Neutrophil (primary cell): ENCODE measurements around the gene PANK4.

Experiments used
- H3K27ac ChIP-seq: fragments of 200-600 bp; sonication (generic); 2 replicates; pipeline ENCODE4 v1.5.1; 2016; ENCODE audit warnings: mild to moderate bottlenecking, moderate library complexity
- H3K27me3 ChIP-seq: fragments of 200-600 bp; sonication (generic); 2 replicates; pipeline ENCODE4 v1.6.0; 2016; ENCODE audit warnings: mild to moderate bottlenecking
- H3K36me3 ChIP-seq: fragments of 200-600 bp; sonication (generic); 2 replicates; pipeline ENCODE4 v1.5.1; 2017
- H3K4me1 ChIP-seq, 2 experiments: fragments of 200-600 bp in 1 of 2; sonication (generic) in 1 of 2; 1 replicate in 1 of 2; 2 replicates in 1 of 2; pipeline versions ENCODE4 v1.5.1 to v1.6.1; 2013 to 2016; ENCODE audit warnings: low read depth in 1 of 2, low read length in 1 of 2, mild to moderate bottlenecking in 1 of 2, moderate library complexity in 1 of 2; ENCODE audit not compliant: control insufficient read depth in 1 of 2, insufficient read depth in 1 of 2
- H3K4me3 ChIP-seq, 2 experiments: fragments of 200-600 bp in 1 of 2; sonication (generic) in 1 of 2; 1 replicate in 1 of 2; 2 replicates in 1 of 2; pipeline ENCODE4 v1.5.1; 2013 to 2016; ENCODE audit warnings: low read depth in 1 of 2, low read length in 1 of 2, mild to moderate bottlenecking in 1 of 2, moderate library complexity in 1 of 2
- H3K9me3 ChIP-seq: fragments of 200-600 bp; sonication (generic); 2 replicates; pipeline ENCODE4 v1.5.1; 2016
- CTCF ChIP-seq: fragments of 200-600 bp; sonication (generic); IDR thresholded peaks from 2 replicates; pipeline ENCODE4 v1.5.1; 2016; ENCODE audit warnings: antibody characterized with exemption

The PANK4 gene

GRCh38 chr1:2546515-2547209 is 20.3 kb upstream of the PANK4 start:
- peaks cover 33 to 46% of the 10 kb centered on the region in 2 experiments for H3K4me1 ChIP-seq
- peak; percentile 70 for TF ChIP-seq CTCF
- no peaks in the 10 kb centered on the region for H3K36me3 ChIP-seq
- H3K27ac ChIP-seq: peak overlapping the region; percentile 100
- H3K27me3 ChIP-seq: peaks cover 39% of the 10 kb centered on the region
- no peaks in the 10 kb centered on the region for H3K9me3 ChIP-seq
- H3K4me3 ChIP-seq: peak overlapping the region; percentile 81 to 85

GRCh38 chr1:2545754-2546514 is 19.5 kb upstream of the PANK4 start:
- Histone ChIP-seq H3K27me3 (peaks cover 46% of the 10 kb centered on the region), H3K36me3 (no peaks in the 10 kb centered on the region), H3K27ac (peak overlapping the region; percentile 100), H3K4me1 (peaks cover 33 to 46% of the 10 kb centered on the region in 2 experiments), H3K4me3 (peak overlapping the region; percentile 81 to 85), H3K9me3 (no peaks in the 10 kb centered on the region)
- TF ChIP-seq CTCF: no peak

GRCh38 chr1:2544875-2545640 is 18.7 kb upstream of the PANK4 start:
- Histone ChIP-seq H3K27ac (peak overlapping the region; percentile 100), H3K4me3 (no peak overlapping the region), H3K9me3 (no peaks in the 10 kb centered on the region), H3K36me3 (no peaks in the 10 kb centered on the region), H3K4me1 (peaks cover 32 to 44% of the 10 kb centered on the region in 2 experiments), H3K27me3 (peaks cover 55% of the 10 kb centered on the region)
- TF ChIP-seq CTCF: no peak

- no peaks in the 10 kb centered on the region for H3K9me3 ChIP-seq
- no peaks in the 10 kb centered on the region for H3K36me3 ChIP-seq
- no peak overlapping the region for H3K4me3 ChIP-seq
- no peak overlapping the region for H3K27ac ChIP-seq
- H3K27me3 ChIP-seq: peaks cover 63% of the 10 kb centered on the region
- H3K4me1 ChIP-seq: peaks cover 24 to 37% of the 10 kb centered on the region in 2 experiments
- no peak for TF ChIP-seq CTCF
Observed at GRCh38 chr1:2544093-2544874, 17.9 kb upstream of the PANK4 start.

GRCh38 chr1:2543543-2544092 is 17.2 kb upstream of the PANK4 start:
- H3K9me3 ChIP-seq: no peaks in the 10 kb centered on the region
- H3K4me3 ChIP-seq: no peak overlapping the region
- H3K27ac ChIP-seq: no peak overlapping the region
- H3K36me3 ChIP-seq: no peaks in the 10 kb centered on the region
- peaks cover 69% of the 10 kb centered on the region for H3K27me3 ChIP-seq
- peaks cover 18 to 31% of the 10 kb centered on the region in 2 experiments for H3K4me1 ChIP-seq
- TF ChIP-seq CTCF: no peak
